ENCODE data around the gene PRSS23. TPM values are rescaled to one million over a fixed set of nuclear protein-coding genes. Genes with fewer than 3 reads are reported as not detected.

PRSS23 gene
- total RNA-seq = 100 to 1,000 TPM in 1 of 2 donors, 10 to 100 TPM in 1; 90.3 to 253 TPM

GRCh38 chr11:86800076-86800959, at the start of gene PRSS23:
Gene PRSS23 (plus strand): TSS chr11:86800542. CDS start chr11:86807644, 7,102 bp downstream.
- H3K9me3 ChIP-seq = no peaks in the 10 kb centered on the region
- H3K4me3 ChIP-seq = peak within 1 kb of the TSS; percentile 86
- DNase-seq (ENCODE audit: low spot score) (no peak), ATAC-seq (ENCODE audit: insufficient number of reproducible peaks, low FRiP score, low read depth) (peak; percentile 85)
- H3K27ac ChIP-seq = peak within 1 kb of the TSS; percentile 22 to 70
- TF ChIP-seq CTCF (IDR thresholded peaks at IDR 0.05) = no peak
- H3K4me1 ChIP-seq (ENCODE audit: control insufficient read depth in 1 of 2, low read depth in 2 of 2) = peaks cover 9 to 45% of the 10 kb centered on the region in 2 donors
- H3K36me3 ChIP-seq = no peaks in the 10 kb centered on the region
- H3K27me3 ChIP-seq (replicated peaks; ENCODE audit: insufficient read depth) = no peaks in the 10 kb centered on the region

DNA sequence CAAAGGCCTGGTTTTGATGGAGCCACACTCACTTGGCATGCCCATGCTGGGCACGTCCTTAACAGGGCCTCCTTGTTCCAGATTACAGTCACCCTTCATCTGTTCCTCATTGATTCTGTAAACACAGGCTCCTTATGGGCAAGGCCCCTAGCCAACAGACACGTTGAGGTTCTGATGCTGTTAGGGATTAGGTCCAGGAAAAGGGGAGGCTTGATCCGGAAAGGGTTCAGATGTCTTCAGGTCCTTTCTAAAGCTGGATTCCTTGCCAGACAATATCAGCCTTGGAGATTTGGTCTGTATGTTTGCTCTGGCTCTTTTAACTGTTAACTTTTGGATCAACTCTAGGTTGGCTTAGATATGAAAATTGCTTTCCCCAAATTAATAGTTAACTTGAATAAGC, 46.9 kb upstream of the PRSS23 start:
- Histone ChIP-seq H3K27ac (no peak overlapping the region), H3K27me3 (replicated peaks; ENCODE audit: insufficient read depth) (no peaks in the 10 kb centered on the region), H3K4me1 (ENCODE audit: control insufficient read depth in 1 of 2, low read depth in 2 of 2) (peaks cover 0 to 13% of the 10 kb centered on the region in 2 donors), H3K36me3 (no peaks in the 10 kb centered on the region), H3K9me3 (no peaks in the 10 kb centered on the region), H3K4me3 (no peak overlapping the region)
- ATAC-seq (ENCODE audit: insufficient number of reproducible peaks, low FRiP score, low read depth) (no peak), DNase-seq (ENCODE audit: low spot score) (no peak)
- TF ChIP-seq CTCF (IDR thresholded peaks at IDR 0.05) = no peak

DNA sequence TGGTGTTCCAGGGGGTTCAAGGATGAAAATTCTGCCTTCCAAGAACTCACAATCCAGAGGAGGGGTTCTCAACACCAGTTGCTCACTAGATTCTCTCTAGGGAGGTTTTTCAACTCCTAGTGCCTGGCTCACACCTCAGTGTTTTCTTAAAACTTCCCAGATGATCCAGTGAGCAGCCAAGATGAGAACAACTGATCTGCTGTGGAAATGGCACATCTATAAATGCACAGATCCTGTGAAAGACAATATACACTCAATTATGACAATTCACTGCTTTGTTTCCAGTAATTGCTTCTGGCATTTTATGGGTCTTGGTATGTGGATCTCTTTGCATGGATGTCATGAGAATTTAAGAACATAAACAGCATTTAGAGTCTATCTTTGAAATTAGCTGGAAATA, 45.2 kb upstream of the PRSS23 start:
- no peaks in the 10 kb centered on the region for H3K27me3 ChIP-seq (replicated peaks; ENCODE audit: insufficient read depth)
- ATAC-seq (ENCODE audit: insufficient number of reproducible peaks, low FRiP score, low read depth) (no peak), DNase-seq (ENCODE audit: low spot score) (no peak)
- H3K27ac ChIP-seq = no peak overlapping the region
- no peaks in the 10 kb centered on the region for H3K9me3 ChIP-seq
- H3K4me1 ChIP-seq (ENCODE audit: control insufficient read depth in 1 of 2, low read depth in 2 of 2) = peaks cover 0 to 9% of the 10 kb centered on the region in 2 donors
- no peaks in the 10 kb centered on the region for H3K36me3 ChIP-seq
- no peak overlapping the region for H3K4me3 ChIP-seq
- TF ChIP-seq CTCF (IDR thresholded peaks at IDR 0.05) = no peak

DNA sequence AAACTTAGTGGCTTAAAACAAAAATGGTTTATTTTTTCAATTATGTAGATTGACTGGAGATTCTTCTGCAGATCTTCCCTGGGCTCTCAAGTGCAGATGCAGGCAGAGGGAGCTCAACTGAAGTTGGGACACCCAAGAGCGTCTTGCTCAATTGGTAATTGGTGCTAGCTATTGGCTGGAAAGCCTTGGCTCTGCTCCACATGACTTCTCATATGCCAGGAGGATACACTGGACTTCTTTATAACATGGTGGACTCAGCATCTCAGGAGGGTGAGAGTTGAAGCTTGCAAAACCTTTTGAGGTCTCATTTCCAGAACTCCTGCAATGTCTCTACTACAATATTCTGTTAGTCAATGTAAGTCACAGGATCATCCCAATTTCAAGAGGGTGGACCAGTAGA, 42.2 kb upstream of the PRSS23 start:
- Histone ChIP-seq H3K27ac (no peak overlapping the region), H3K4me3 (no peak overlapping the region), H3K27me3 (replicated peaks; ENCODE audit: insufficient read depth) (no peaks in the 10 kb centered on the region), H3K4me1 (ENCODE audit: control insufficient read depth in 1 of 2, low read depth in 2 of 2) (peaks cover 0 to 13% of the 10 kb centered on the region in 2 donors), H3K36me3 (no peaks in the 10 kb centered on the region), H3K9me3 (no peaks in the 10 kb centered on the region)
- ATAC-seq (ENCODE audit: insufficient number of reproducible peaks, low FRiP score, low read depth) (no peak), DNase-seq (ENCODE audit: low spot score) (no peak)
- no peak for TF ChIP-seq CTCF (IDR thresholded peaks at IDR 0.05)

- ATAC-seq (ENCODE audit: insufficient number of reproducible peaks, low FRiP score, low read depth) (no peak), DNase-seq (ENCODE audit: low spot score) (no peak)
- TF ChIP-seq CTCF (IDR thresholded peaks at IDR 0.05) = no peak
- peaks cover 0 to 4% of the 10 kb centered on the region in 2 donors for H3K4me1 ChIP-seq (ENCODE audit: control insufficient read depth in 1 of 2, low read depth in 2 of 2)
- no peak overlapping the region for H3K4me3 ChIP-seq
- H3K27ac ChIP-seq = no peak overlapping the region
- no peaks in the 10 kb centered on the region for H3K27me3 ChIP-seq (replicated peaks; ENCODE audit: insufficient read depth)
- H3K36me3 ChIP-seq = no peaks in the 10 kb centered on the region
- no peaks in the 10 kb centered on the region for H3K9me3 ChIP-seq
These were observed 39.8 kb upstream of the PRSS23 start for GRCh38 chr11:86760577-86760976.
